ENCODE measurements around the gene FAM200C. TPM values are rescaled to one million over a fixed set of nuclear protein-coding genes. Genes with fewer than 3 reads are reported as not detected.

Gene FAM200C
- total and polyA plus RNA-seq, 2 of the 8 experiments (the other 6 are each of a cell fraction or from before 2014, with no cell fraction given) = 2.6 to 7.3 TPM

DNA sequence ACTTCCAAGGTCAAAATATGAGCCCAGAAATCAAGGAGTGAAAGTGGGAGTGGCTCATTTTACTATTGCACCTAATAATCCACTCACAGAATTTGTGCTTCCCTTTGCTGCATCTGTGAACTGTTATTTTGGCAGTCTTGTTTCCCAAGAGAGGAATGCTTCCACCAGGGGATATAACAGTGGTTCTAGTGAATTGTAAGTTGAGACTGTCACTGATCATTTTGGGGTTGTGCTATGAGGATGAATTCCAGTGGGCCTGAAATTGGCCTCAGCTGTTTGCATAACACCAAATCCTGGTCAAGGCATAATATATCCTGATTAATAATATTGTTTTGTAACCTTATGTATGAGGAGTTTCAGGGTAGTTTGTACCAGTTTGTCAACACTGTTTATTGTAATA, 14.4 kb downstream of the FAM200C start:
- no peaks in the 10 kb centered on the region for H3K79me2 ChIP-seq (ENCODE audit: control insufficient read depth in 1 of 2, insufficient read depth in 2 of 2, low read length in 2 of 2)
- H3K79me1 ChIP-seq (ENCODE audit: low read depth, low read length) = no peaks in the 10 kb centered on the region
- no peak overlapping the region for H3K56ac ChIP-seq (replicated peaks; ENCODE audit: insufficient read length, low read depth, low read length)
- H4K20me1 ChIP-seq (replicated peaks in 1 of 2; ENCODE audit: control insufficient read depth in 1 of 2, insufficient read depth in 2 of 2, low read length in 2 of 2) = no peaks in the 10 kb centered on the region
- no peak overlapping the region for H4K8ac ChIP-seq (ENCODE audit: extremely low read depth, insufficient read depth, low read length)
- no peaks in the 10 kb centered on the region for H3K4me1 ChIP-seq (replicated peaks in 1 of 4; ENCODE audit: control insufficient read depth in 3 of 4, insufficient read depth in 4 of 4, low read length in 3 of 4)
- H3K23me2 ChIP-seq (ENCODE audit: low read depth, low read length) = no peaks in the 10 kb centered on the region
- no peak overlapping the region for H3K9ac ChIP-seq (replicated peaks in 1 of 4; ENCODE audit: extremely low read depth in 1 of 4, low read depth in 3 of 4, low read length in 3 of 4)
- no peak overlapping the region for H4K91ac ChIP-seq (replicated peaks; ENCODE audit: insufficient read length, low read length)
- H3K36me3 ChIP-seq (ENCODE audit: control insufficient read depth in 2 of 4, insufficient read depth in 4 of 4, low read length in 3 of 4) = no peaks in the 10 kb centered on the region
- no peak overlapping the region for H3K23ac ChIP-seq (ENCODE audit: insufficient read length)
- H2AK5ac ChIP-seq (ENCODE audit: low read depth, low read length) = no peak overlapping the region
- H2BK120ac ChIP-seq (replicated peaks; ENCODE audit: low read depth, low read length) = no peak overlapping the region
- H3K4ac ChIP-seq (replicated peaks; ENCODE audit: insufficient read length, low read depth, low read length) = no peak overlapping the region
- H2BK12ac ChIP-seq (ENCODE audit: low read depth, low read length) = no peak overlapping the region
- no peak overlapping the region for H2BK5ac ChIP-seq (ENCODE audit: low read depth, low read length)
- no peak overlapping the region for H2BK15ac ChIP-seq (ENCODE audit: low read length)
- FAIRE-seq (no peak), DNase-seq (ENCODE audit: low read depth in 1 of 2, low spot score in 2 of 2) (no peak)
- ChIA-PET CTCF (ENCODE audit: partially characterized antibody) (interaction anchor here (1.0 kb wide), 1 partner anchor 56 kb away, joined by 3 read pairs; no protein-coding TSS in a partner anchor), POLR2A (ENCODE audit: partially characterized antibody) (no interaction called here)
- H4K5ac ChIP-seq (ENCODE audit: insufficient read length, low read depth, low read length) = no peak overlapping the region
- H3K9me3 ChIP-seq (ENCODE audit: insufficient read depth in 2 of 2, low read depth in 1 of 2, low read length in 1 of 2) = no peaks in the 10 kb centered on the region
- H3K14ac ChIP-seq (ENCODE audit: insufficient read length) = no peak overlapping the region
- no peak overlapping the region for H2AFZ ChIP-seq (ENCODE audit: low read length)
- no peak overlapping the region for H3K18ac ChIP-seq (ENCODE audit: extremely low read depth, low read length)
- no peak overlapping the region for H3K4me2 ChIP-seq (ENCODE audit: insufficient read depth in 1 of 2, low read depth in 2 of 2, low read length in 2 of 2)
- H3K27me3 ChIP-seq (replicated peaks in 1 of 4; ENCODE audit: control insufficient read depth in 3 of 4, extremely low read depth in 1 of 4, insufficient read depth in 3 of 4, low read length in 3 of 4) = peaks cover 0 to 1% (median 0%) of the 10 kb centered on the region in 4 experiments; a peak in 1 of 7 replicates
- no peak overlapping the region for H3K27ac ChIP-seq (ENCODE audit: low read depth, low read length)
- no peak overlapping the region for H2BK20ac ChIP-seq (ENCODE audit: low read length)
- no peak overlapping the region for H3K4me3 ChIP-seq (ENCODE audit: extremely low read depth in 1 of 4, insufficient read depth in 2 of 4, low read depth in 3 of 4, low read length in 4 of 4)
- TF ChIP-seq GABPA (IDR thresholded peaks at IDR 0.05; ENCODE audit: borderline replicate concordance, insufficient read depth, low read length) (no peak), KDM4A (IDR thresholded peaks at IDR 0.05; ENCODE audit: low read depth, low read length, severe bottlenecking) (no peak), CBX5 (IDR thresholded peaks at IDR 0.05; ENCODE audit: low read depth, low read length) (no peak), RAD21 (IDR thresholded peaks at IDR 0.05 in 1 of 2, conservative IDR thresholded peaks at IDR 0.05 in 1 of 2; ENCODE audit: low read depth in 2 of 2, low read length in 2 of 2) (no peak), CEBPB (IDR thresholded peaks at IDR 0.05; ENCODE audit: low read depth, low read length) (no peak), MAFK (IDR thresholded peaks at IDR 0.05; ENCODE audit: low read depth, low read length) (no peak), SRF (IDR thresholded peaks at IDR 0.05; ENCODE audit: low read depth, low read length) (no peak), CTBP2 (IDR thresholded peaks at IDR 0.05; ENCODE audit: borderline replicate concordance, insufficient read depth, insufficient read length, low read length) (no peak), EP300 (IDR thresholded peaks at IDR 0.05; ENCODE audit: borderline replicate concordance in 1 of 2, low read depth in 2 of 2, low read length in 2 of 2) (no peak), HDAC2 (IDR thresholded peaks at IDR 0.05; ENCODE audit: borderline replicate concordance in 1 of 2, low read depth in 2 of 2, low read length in 2 of 2) (no peak), CHD1 (IDR thresholded peaks at IDR 0.05; ENCODE audit: low read depth, low read length) (no peak)
- TF ChIP-seq, protein P1, sequence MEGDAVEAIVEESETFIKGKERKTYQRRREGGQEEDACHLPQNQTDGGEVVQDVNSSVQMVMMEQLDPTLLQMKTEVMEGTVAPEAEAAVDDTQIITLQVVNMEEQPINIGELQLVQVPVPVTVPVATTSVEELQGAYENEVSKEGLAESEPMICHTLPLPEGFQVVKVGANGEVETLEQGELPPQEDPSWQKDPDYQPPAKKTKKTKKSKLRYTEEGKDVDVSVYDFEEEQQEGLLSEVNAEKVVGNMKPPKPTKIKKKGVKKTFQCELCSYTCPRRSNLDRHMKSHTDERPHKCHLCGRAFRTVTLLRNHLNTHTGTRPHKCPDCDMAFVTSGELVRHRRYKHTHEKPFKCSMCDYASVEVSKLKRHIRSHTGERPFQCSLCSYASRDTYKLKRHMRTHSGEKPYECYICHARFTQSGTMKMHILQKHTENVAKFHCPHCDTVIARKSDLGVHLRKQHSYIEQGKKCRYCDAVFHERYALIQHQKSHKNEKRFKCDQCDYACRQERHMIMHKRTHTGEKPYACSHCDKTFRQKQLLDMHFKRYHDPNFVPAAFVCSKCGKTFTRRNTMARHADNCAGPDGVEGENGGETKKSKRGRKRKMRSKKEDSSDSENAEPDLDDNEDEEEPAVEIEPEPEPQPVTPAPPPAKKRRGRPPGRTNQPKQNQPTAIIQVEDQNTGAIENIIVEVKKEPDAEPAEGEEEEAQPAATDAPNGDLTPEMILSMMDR (IDR thresholded peaks at IDR 0.05; ENCODE audit: control extremely low read depth in 1 of 3, insufficient read depth in 1 of 3, low read depth in 1 of 3, low read length in 3 of 3) = no peak

All from H1 (cell line).